IPS-18c (cell line): Measurements from ENCODE around the gene TMEM107.

Experiments
- H3K4me3 ChIP-seq: 2 replicates; pipeline ENCODE4 v1.7.0; 2013; ENCODE audit warnings: low read depth, mild to moderate bottlenecking, low read length, moderate library complexity; ENCODE audit not compliant: insufficient read depth
- H3K9me3 ChIP-seq: one replicate; pipeline ENCODE4 v1.6.1; 2013; ENCODE audit warnings: mild to moderate bottlenecking, low read length, moderate library complexity; ENCODE audit not compliant: control insufficient read depth, insufficient read depth

Gene TMEM107

DNA sequence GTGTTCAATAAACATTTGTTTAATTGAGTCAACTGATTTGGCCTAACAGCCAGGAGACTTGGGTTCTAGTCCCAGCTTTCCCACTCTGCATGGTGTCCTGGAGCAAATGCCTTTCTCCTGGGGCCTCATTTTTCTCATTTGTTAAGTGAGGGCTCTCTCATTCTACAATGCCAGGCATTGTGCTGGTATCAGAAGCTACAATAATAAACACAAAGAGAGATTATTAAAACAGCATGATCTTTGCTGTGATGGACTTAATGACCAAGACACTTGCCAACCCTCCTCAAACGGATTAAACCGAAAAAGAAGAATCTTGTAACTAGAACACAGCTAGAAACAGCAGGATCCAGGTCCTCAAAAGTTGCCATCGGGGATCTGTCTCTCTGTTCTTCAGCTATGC lies 8.7 kb downstream of the TMEM107 start:
- Histone ChIP-seq H3K9me3 (no peaks in the 10 kb centered on the region), H3K4me3 (no peak overlapping the region)

DNA sequence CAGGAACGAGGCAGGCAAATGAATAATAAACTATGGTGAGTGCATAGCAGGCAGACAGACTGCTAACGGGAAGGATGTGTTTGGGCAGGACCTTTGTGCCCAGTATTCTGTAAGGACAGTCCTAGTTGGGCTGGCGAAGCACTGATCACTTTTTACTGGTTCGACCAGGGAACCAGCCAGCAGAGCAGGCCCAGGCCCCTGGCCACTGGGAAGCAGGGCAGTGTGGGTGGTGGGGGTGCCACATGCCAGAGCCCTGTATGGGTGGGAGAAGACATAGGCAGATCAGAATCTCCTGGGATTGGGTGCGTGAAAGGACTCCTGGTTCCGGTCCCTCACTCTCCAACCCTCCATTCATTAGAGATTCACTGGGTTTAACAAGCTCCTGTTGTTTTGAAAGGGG lies 9.4 kb downstream of the TMEM107 start:
- H3K9me3 ChIP-seq, result no peaks in the 10 kb centered on the region
- H3K4me3 ChIP-seq, result no peak overlapping the region

- H3K9me3 ChIP-seq, result no peaks in the 10 kb centered on the region
- no peak overlapping the region for H3K4me3 ChIP-seq
Observed at GRCh38 chr17:8164815-8165131, 11.4 kb downstream of the TMEM107 start.

- H3K4me3 ChIP-seq, result peak overlapping the region; percentile 36
- H3K9me3 ChIP-seq, result no peaks in the 10 kb centered on the region
Observed at GRCh38 chr17:8163978-8164814, 12.0 kb downstream of the TMEM107 start.

DNA sequence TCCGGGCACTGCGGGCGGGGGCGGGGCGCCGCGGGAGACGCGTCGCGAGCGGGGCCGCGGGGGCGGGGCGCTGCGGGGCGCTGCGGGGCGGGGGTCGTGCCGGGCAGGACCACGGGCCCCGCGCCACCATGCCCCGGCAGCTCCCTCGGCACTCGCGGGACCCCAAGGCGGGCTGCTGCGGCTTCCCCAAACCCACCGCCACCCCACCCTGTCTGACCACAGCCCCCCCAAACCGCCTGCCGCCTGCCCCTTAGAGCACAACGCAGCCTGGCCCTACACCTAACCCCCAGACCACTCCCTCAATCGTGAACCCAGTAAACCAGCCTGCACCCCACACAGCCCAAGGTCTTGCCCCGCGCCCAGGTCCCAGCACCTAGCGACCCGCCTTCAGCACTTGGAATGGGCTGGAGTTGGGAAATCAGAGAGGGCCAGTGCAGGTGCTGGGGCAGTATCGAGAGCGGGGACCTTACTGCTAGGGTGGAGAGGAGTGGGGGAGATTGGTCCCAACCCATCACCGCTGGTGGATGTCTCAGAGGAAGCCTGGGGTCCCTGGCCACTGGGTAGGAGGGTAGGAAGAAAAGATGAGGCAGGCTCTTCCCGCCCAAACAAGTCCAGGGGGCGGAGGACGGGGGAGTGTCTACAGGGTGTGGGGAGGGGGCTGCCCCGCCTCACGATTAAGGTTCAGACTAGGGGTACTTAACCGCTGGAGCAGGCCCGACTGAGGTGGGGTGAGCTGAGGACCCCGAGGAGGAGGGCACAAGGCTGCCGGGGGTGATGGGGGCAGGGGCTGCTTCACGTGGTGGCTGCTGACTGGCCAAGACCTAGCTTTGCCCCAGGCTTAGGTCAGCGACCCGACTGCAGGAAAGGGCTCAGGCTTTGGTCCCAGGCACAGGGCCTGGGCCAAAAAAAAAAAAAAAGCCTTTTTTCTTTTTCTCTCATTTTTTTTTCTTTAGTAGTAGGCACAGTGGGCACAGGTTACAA lies 12.9 kb downstream of the TMEM107 start:
- Histone ChIP-seq H3K4me3 (peak overlapping the region; percentile 95), H3K9me3 (no peaks in the 10 kb centered on the region)

GRCh38 chr17:8162233-8162996 lies 13.8 kb downstream of the TMEM107 start, which contains the start of gene VAMP2:
Gene VAMP2, minus strand, starts transcription at chr17:8162948. Its CDS starts 69 bp downstream, at chr17:8162879.
- H3K9me3 ChIP-seq, result no peaks in the 10 kb centered on the region
- peak within 1 kb of the TSS; percentile 95 for H3K4me3 ChIP-seq

DNA sequence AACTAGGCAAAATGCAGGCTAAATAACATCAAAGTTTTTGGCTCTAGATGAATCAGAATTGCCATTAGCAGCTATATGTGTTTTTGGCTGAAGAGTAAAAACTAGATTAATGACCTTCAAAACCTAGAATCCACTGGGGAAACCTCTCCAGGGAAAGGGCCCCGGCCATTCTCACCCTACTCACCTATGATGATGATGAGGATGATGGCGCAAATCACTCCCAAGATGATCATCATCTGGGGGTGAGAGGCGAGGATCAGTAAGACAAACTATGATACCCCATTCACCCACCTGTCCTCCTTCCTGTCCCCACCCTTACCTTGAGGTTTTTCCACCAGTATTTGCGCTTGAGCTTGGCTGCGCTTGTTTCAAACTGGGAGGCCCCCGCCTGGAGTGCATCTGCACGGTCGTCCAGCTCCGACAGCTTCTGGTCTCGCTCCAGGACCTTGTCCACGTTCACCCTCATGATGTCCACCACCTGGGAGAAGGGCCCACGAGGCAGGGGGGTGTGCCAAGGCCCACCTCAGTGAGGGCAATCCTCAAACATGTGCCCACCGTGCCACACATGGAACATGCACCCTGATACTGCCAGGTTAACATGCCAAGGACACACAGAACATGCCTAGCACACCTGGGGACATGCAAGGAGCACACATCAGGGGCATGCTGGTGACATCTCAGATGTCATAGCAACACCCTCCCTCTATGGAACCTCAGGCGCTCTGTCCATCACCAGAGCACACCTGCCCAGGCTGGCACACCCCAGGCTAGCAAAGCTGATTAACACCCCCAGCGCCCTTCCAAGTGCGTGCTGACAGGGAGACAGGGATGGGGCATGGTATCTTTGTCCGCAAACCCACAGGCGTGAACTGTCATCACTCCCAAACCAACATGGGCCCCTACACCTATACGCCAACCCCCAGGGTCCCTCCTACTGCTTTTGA lies 14.6 kb downstream of the TMEM107 start:
- no peaks in the 10 kb centered on the region for H3K9me3 ChIP-seq
- H3K4me3 ChIP-seq, result peak overlapping the region; percentile 95

GRCh38 chr17:8160741-8161221 lies 15.4 kb downstream of the TMEM107 start:
- Histone ChIP-seq H3K9me3 (no peaks in the 10 kb centered on the region), H3K4me3 (no peak overlapping the region)

DNA sequence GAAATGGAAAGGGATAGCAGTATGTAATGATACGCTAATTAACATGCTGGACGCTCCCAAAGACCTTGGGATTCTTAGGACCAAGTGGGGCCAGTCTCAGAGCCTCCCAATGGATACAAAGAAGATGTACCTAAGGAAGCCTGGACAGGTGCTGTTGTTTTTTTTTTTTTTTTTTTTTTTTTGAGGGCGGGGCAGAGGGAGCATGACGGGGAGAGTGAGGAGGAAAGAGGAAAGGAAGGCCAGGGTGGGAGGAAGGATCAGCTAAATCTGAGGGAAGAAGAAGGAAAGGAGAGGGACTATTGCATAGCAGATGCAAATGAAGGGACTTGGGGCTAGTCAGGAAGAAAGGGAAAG lies 16.0 kb downstream of the TMEM107 start:
- Histone ChIP-seq H3K9me3 (no peaks in the 10 kb centered on the region), H3K4me3 (no peak overlapping the region)

DNA sequence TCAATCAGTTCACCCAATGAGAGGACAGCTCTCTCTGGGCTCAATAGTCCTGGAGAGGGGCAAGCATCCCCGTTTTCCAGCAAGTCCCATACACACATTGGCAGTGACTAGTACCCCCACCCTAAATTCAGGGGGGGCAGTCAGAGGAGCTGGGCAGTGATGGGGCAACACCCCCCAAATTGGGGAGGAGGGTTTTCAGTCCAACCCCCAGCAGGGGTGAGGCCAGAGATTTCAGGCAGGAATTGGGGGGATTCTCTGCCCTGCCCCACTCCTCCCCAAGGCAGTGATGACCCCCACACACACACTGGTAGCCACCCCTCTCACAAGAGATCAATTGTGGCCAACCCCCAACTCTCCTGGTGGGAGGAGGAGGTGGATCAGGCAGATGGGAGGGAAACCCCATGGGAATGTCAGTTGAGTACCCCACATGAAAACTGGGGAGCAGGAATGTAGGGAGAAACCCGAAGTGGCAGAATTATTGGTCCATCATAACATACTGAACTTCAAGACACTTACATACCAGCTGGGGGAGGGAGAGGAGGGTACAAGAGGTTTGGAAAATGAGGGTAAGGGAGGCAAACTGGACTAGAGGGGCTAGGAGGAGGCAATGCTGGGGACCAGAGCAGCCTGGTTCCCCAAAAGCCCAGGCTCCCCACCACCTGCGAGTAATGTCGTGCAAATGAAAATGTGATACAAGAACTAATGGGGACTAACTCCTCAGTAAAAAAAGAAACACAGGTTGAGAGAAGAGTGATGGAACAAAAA lies 16.5 kb downstream of the TMEM107 start:
- Histone ChIP-seq H3K4me3 (no peak overlapping the region), H3K9me3 (no peaks in the 10 kb centered on the region)

GRCh38 chr17:8159032-8159400 lies 17.2 kb downstream of the TMEM107 start:
- Histone ChIP-seq H3K4me3 (no peak overlapping the region), H3K9me3 (no peaks in the 10 kb centered on the region)

GRCh38 chr17:8158267-8159031 lies 17.7 kb downstream of the TMEM107 start:
- Histone ChIP-seq H3K4me3 (no peak overlapping the region), H3K9me3 (no peaks in the 10 kb centered on the region)

GRCh38 chr17:8156246-8156992 lies 19.8 kb downstream of the TMEM107 start:
- no peaks in the 10 kb centered on the region for H3K9me3 ChIP-seq
- peak overlapping the region; percentile 84 for H3K4me3 ChIP-seq

GRCh38 chr17:8155996-8156245 lies 20.3 kb downstream of the TMEM107 start:
- H3K9me3 ChIP-seq, result no peaks in the 10 kb centered on the region
- H3K4me3 ChIP-seq, result peak overlapping the region; percentile 84
